ENCODE results near the gene TIE1. TPM values are rescaled to one million over a fixed set of nuclear protein-coding genes. Genes with fewer than 3 reads are reported as not detected.

The TIE1 gene
- total RNA-seq, 1 experiment from 2014 or later, result not detected

GRCh38 chr1:43348809-43349593, 48.2 kb downstream of the TIE1 start:
- DNase-seq (ENCODE audit: low read depth), result peak; percentile 91
- in situ Hi-C loops (cut with HindIII; ENCODE audit: low pct_unique_long_range_greater_than_20kb, low sequenced_read_pairs), result no loop called here

- DNase-seq (ENCODE audit: low read depth), result peak; percentile 61
- in situ Hi-C loops (cut with HindIII; ENCODE audit: low pct_unique_long_range_greater_than_20kb, low sequenced_read_pairs), result no loop called here
Measured at GRCh38 chr1:43349594-43350306, 49.0 kb downstream of the TIE1 start.

- DNase-seq (ENCODE audit: low read depth), result no peak
- in situ Hi-C loops (cut with HindIII; ENCODE audit: low pct_unique_long_range_greater_than_20kb, low sequenced_read_pairs), result no loop called here
Measured at GRCh38 chr1:43350976-43351375, 50.2 kb downstream of the TIE1 start.

GRCh38 chr1:43351421-43352350, 50.9 kb downstream of the TIE1 start:
- in situ Hi-C loops (cut with HindIII; ENCODE audit: low pct_unique_long_range_greater_than_20kb, low sequenced_read_pairs), result no loop called here
- no peak for DNase-seq (ENCODE audit: low read depth)

GRCh38 chr1:43352351-43352705, 51.5 kb downstream of the TIE1 start:
- no peak for DNase-seq (ENCODE audit: low read depth)
- in situ Hi-C loops (cut with HindIII; ENCODE audit: low pct_unique_long_range_greater_than_20kb, low sequenced_read_pairs), result no loop called here

- in situ Hi-C loops (cut with HindIII; ENCODE audit: low pct_unique_long_range_greater_than_20kb, low sequenced_read_pairs), result no loop called here
- DNase-seq (ENCODE audit: low read depth), result no peak
Measured at GRCh38 chr1:43352881-43353280, 52.1 kb downstream of the TIE1 start.

- no peak for DNase-seq (ENCODE audit: low read depth)
- in situ Hi-C loops (cut with HindIII; ENCODE audit: low pct_unique_long_range_greater_than_20kb, low sequenced_read_pairs), result no loop called here
Measured at GRCh38 chr1:43354471-43354870, 53.7 kb downstream of the TIE1 start.

GRCh38 chr1:43354936-43355335, 54.2 kb downstream of the TIE1 start:
- DNase-seq (ENCODE audit: low read depth), result no peak
- in situ Hi-C loops (cut with HindIII; ENCODE audit: low pct_unique_long_range_greater_than_20kb, low sequenced_read_pairs), result no loop called here

GRCh38 chr1:43357251-43357650, 56.5 kb downstream of the TIE1 start:
- DNase-seq (ENCODE audit: low read depth), result no peak
- in situ Hi-C loops (cut with HindIII; ENCODE audit: low pct_unique_long_range_greater_than_20kb, low sequenced_read_pairs), result no loop called here

GRCh38 chr1:43358121-43358745, 57.5 kb downstream of the TIE1 start:
- in situ Hi-C loops (cut with HindIII; ENCODE audit: low pct_unique_long_range_greater_than_20kb, low sequenced_read_pairs), result no loop called here
- DNase-seq (ENCODE audit: low read depth), result peak; percentile 72

- in situ Hi-C loops (cut with HindIII; ENCODE audit: low pct_unique_long_range_greater_than_20kb, low sequenced_read_pairs), result no loop called here
- peak; percentile 97 for DNase-seq (ENCODE audit: low read depth)
Measured at GRCh38 chr1:43358746-43359693, 58.2 kb downstream of the TIE1 start, which contains the start of gene CDC20. CDC20 (plus strand) TSS chr1:43358981; CDS start chr1:43359216, 235 bp downstream.

- in situ Hi-C loops (cut with HindIII; ENCODE audit: low pct_unique_long_range_greater_than_20kb, low sequenced_read_pairs), result no loop called here
- DNase-seq (ENCODE audit: low read depth), result peak; percentile 54
Measured at GRCh38 chr1:43359696-43360095, 58.9 kb downstream of the TIE1 start.

GRCh38 chr1:43360616-43361015, 59.8 kb downstream of the TIE1 start:
- DNase-seq (ENCODE audit: low read depth), result no peak
- in situ Hi-C loops (cut with HindIII; ENCODE audit: low pct_unique_long_range_greater_than_20kb, low sequenced_read_pairs), result no loop called here

- in situ Hi-C loops (cut with HindIII; ENCODE audit: low pct_unique_long_range_greater_than_20kb, low sequenced_read_pairs), result no loop called here
- no peak for DNase-seq (ENCODE audit: low read depth)
Measured at GRCh38 chr1:43363283-43363934, 62.6 kb downstream of the TIE1 start.

- in situ Hi-C loops (cut with HindIII; ENCODE audit: low pct_unique_long_range_greater_than_20kb, low sequenced_read_pairs), result no loop called here
- no peak for DNase-seq (ENCODE audit: low read depth)
Measured at GRCh38 chr1:43363935-43364525, 63.2 kb downstream of the TIE1 start.

- in situ Hi-C loops (cut with HindIII; ENCODE audit: low pct_unique_long_range_greater_than_20kb, low sequenced_read_pairs), result no loop called here
- no peak for DNase-seq (ENCODE audit: low read depth)
Measured at GRCh38 chr1:43365678-43366077, 64.9 kb downstream of the TIE1 start.
